Neural progenitor cell (in vitro differentiated cells): ENCODE measurements around the gene ASTN1. TPM values are rescaled to one million over a fixed set of nuclear protein-coding genes. Genes with fewer than 3 reads are reported as not detected.

Source experiments
- DNase-seq: peaks from one replicate; pipeline ENCODE4 v3.0.0-alpha.2; 2016; ENCODE audit warnings: low spot score
- H2AFZ ChIP-seq: fragments of 200-600 bp; sonication (generic); replicated peaks from 2 replicates; pipeline ENCODE4 v1.6.1; 2016; ENCODE audit warnings: antibody characterized with exemption
- H3F3A ChIP-seq: fragments of 200-600 bp; sonication (generic); 2 replicates; pipeline ENCODE4 v1.6.1; 2016; ENCODE audit warnings: antibody characterized with exemption, low read depth
- H3K27ac ChIP-seq: fragments of 200-600 bp; sonication (generic); 2 replicates; pipeline ENCODE4 v1.5.1; 2016; ENCODE audit warnings: mild to moderate bottlenecking
- H3K27me3 ChIP-seq: fragments of 200-600 bp; sonication (generic); 2 replicates; pipeline ENCODE4 v1.6.1; 2016; ENCODE audit warnings: mild to moderate bottlenecking, moderate library complexity
- H3K36me3 ChIP-seq: fragments of 200-600 bp; sonication (generic); 2 replicates; pipeline ENCODE4 v1.5.1; 2016
- H3K4me1 ChIP-seq: fragments of 200-600 bp; sonication (generic); 2 replicates; pipeline ENCODE4 v1.6.1; 2016; ENCODE audit warnings: mixed run types
- H3K4me2 ChIP-seq: fragments of 200-600 bp; sonication (generic); 2 replicates; pipeline ENCODE4 v1.6.1; 2016
- H3K4me3 ChIP-seq: fragments of 200-600 bp; sonication (generic); 2 replicates; pipeline ENCODE4 v1.5.1; 2016
- H3K79me2 ChIP-seq: fragments of 200-600 bp; sonication (generic); 2 replicates; pipeline ENCODE4 v1.6.1; 2016; ENCODE audit warnings: low read depth
- H3K9ac ChIP-seq: fragments of 200-600 bp; sonication (generic); 2 replicates; pipeline ENCODE4 v1.6.1; 2016
- H3K9me3 ChIP-seq: fragments of 200-600 bp; sonication (generic); 2 replicates; pipeline ENCODE4 v1.5.1; 2016; ENCODE audit warnings: low read depth
- H4K20me1 ChIP-seq: fragments of 200-600 bp; sonication (generic); 2 replicates; pipeline ENCODE4 v1.6.1; 2016; ENCODE audit warnings: low read depth
- H3K27ac Mint-ChIP-seq: 3 replicates; pipeline ENCODE4 v1.8.0; 2021; ENCODE audit warnings: mixed read lengths
- H3K27me3 Mint-ChIP-seq: 2 replicates; pipeline ENCODE4 v1.8.0; 2022; ENCODE audit warnings: low read depth, mild to moderate bottlenecking, inconsistent platforms, moderate library complexity, mixed read lengths; ENCODE audit not compliant: insufficient read depth
- H3K36me3 Mint-ChIP-seq: 3 replicates; pipeline ENCODE4 v1.8.0; 2021; ENCODE audit warnings: mixed read lengths
- H3K4me1 Mint-ChIP-seq: 3 replicates; pipeline ENCODE4 v1.8.0; 2021; ENCODE audit warnings: mixed read lengths
- H3K4me3 Mint-ChIP-seq: 3 replicates; pipeline ENCODE4 v1.8.0; 2021; ENCODE audit warnings: mild to moderate bottlenecking, moderate library complexity, mixed read lengths
- H3K9me3 Mint-ChIP-seq: 3 replicates; pipeline ENCODE4 v1.8.0; 2020; ENCODE audit warnings: mixed read lengths
- CTCF ChIP-seq: fragments of 200-600 bp; sonication (generic); IDR thresholded peaks from 2 replicates; pipeline ENCODE4 v1.5.1; 2017; ENCODE audit warnings: antibody characterized with exemption, mild to moderate bottlenecking
- EZH2 ChIP-seq: fragments of 200-600 bp; sonication (generic); IDR thresholded peaks from 2 replicates; pipeline ENCODE4 v1.6.1; 2017; ENCODE audit warnings: antibody characterized with exemption, mild to moderate bottlenecking, moderate library complexity
- EZH2phosphoT487 ChIP-seq: fragments of 200-600 bp; sonication (generic); IDR thresholded peaks from 2 replicates; pipeline ENCODE4 v1.6.1; 2017; ENCODE audit warnings: antibody characterized with exemption
- total RNA-seq: library from RNA; depleted of rRNA; stranded (reverse); fragments of >200 nt; gene quantifications from 2 replicates; pipeline ENCODE4 v1.2.3, GENCODE V29; 2015; ENCODE audit warnings: low replicate concordance

ASTN1 gene
- total RNA-seq, 1 donor from 2014 or later, result 7.7 TPM

- Histone ChIP-seq H3K9ac (no peak overlapping the region), H3K27me3 (no peaks in the 10 kb centered on the region), H3K79me2 (no peaks in the 10 kb centered on the region), H3F3A (no peaks in the 10 kb centered on the region), H3K36me3 (no peaks in the 10 kb centered on the region), H2AFZ (no peak overlapping the region), H3K4me2 (no peak overlapping the region), H3K9me3 (no peaks in the 10 kb centered on the region), H4K20me1 (peaks cover 3% of the 10 kb centered on the region), H3K4me3 (no peak overlapping the region), H3K4me1 (no peaks in the 10 kb centered on the region), H3K27ac (no peak overlapping the region)
- H3K4me3 Mint-ChIP-seq, result no peak overlapping the region
- peaks cover 16% of the 10 kb centered on the region for H3K4me1 Mint-ChIP-seq
- no peak for DNase-seq
- peaks cover 2% of the 10 kb centered on the region for H3K36me3 Mint-ChIP-seq
- H3K9me3 Mint-ChIP-seq, result no peaks in the 10 kb centered on the region
- TF ChIP-seq EZH2 (no peak), CTCF (no peak), EZH2phosphoT487 (no peak)
- no peak overlapping the region for H3K27ac Mint-ChIP-seq
- peaks cover 2% of the 10 kb centered on the region for H3K27me3 Mint-ChIP-seq
Observed at GRCh38 chr1:177054542-177054941, 110.0 kb downstream of the ASTN1 start.

- Mint-ChIP-seq H3K4me1 (peaks cover 18% of the 10 kb centered on the region), H3K4me3 (no peak overlapping the region), H3K27me3 (peaks cover 2% of the 10 kb centered on the region), H3K9me3 (no peaks in the 10 kb centered on the region), H3K36me3 (peaks cover 2% of the 10 kb centered on the region), H3K27ac (no peak overlapping the region)
- H3K9ac ChIP-seq, result no peak overlapping the region
- no peaks in the 10 kb centered on the region for H3K79me2 ChIP-seq
- H3F3A ChIP-seq, result no peaks in the 10 kb centered on the region
- no peak overlapping the region for H3K27ac ChIP-seq
- no peak overlapping the region for H2AFZ ChIP-seq
- no peak for TF ChIP-seq EZH2
- no peak for TF ChIP-seq EZH2phosphoT487
- no peak for TF ChIP-seq CTCF
- DNase-seq, result no peak
- H3K9me3 ChIP-seq, result no peaks in the 10 kb centered on the region
- H4K20me1 ChIP-seq, result peaks cover 3% of the 10 kb centered on the region
- H3K36me3 ChIP-seq, result no peaks in the 10 kb centered on the region
- no peaks in the 10 kb centered on the region for H3K4me1 ChIP-seq
- H3K27me3 ChIP-seq, result no peaks in the 10 kb centered on the region
- no peak overlapping the region for H3K4me3 ChIP-seq
- no peak overlapping the region for H3K4me2 ChIP-seq
Observed at GRCh38 chr1:177053648-177054047, 110.9 kb downstream of the ASTN1 start.

GRCh38 chr1:177048314-177049069, 116.0 kb downstream of the ASTN1 start:
- Histone ChIP-seq H3K4me2 (no peak overlapping the region), H2AFZ (no peak overlapping the region), H3K27me3 (peaks cover 4% of the 10 kb centered on the region), H3K27ac (no peak overlapping the region), H4K20me1 (no peaks in the 10 kb centered on the region), H3K36me3 (no peaks in the 10 kb centered on the region), H3K9me3 (no peaks in the 10 kb centered on the region), H3F3A (peaks cover 13% of the 10 kb centered on the region), H3K4me3 (no peak overlapping the region), H3K4me1 (peaks cover 15% of the 10 kb centered on the region), H3K9ac (no peak overlapping the region), H3K79me2 (no peaks in the 10 kb centered on the region)
- Mint-ChIP-seq H3K36me3 (peaks cover 5% of the 10 kb centered on the region), H3K4me3 (no peak overlapping the region), H3K9me3 (no peaks in the 10 kb centered on the region), H3K27ac (no peak overlapping the region), H3K27me3 (peaks cover 3% of the 10 kb centered on the region), H3K4me1 (peaks cover 22% of the 10 kb centered on the region)
- DNase-seq, result no peak
- TF ChIP-seq EZH2phosphoT487, result no peak
- no peak for TF ChIP-seq EZH2
- TF ChIP-seq CTCF, result no peak
